Erythroblast (primary cell): Measurements from ENCODE around the gene SLC35F3.

Experiments
- GATA1 ChIP-seq: IDR thresholded peaks from 2 replicates; pipeline ENCODE4 v1.6.1; 2011; ENCODE audit warnings: low read depth, mild to moderate bottlenecking, control low read depth, low read length, moderate library complexity
- POLR2A ChIP-seq: IDR thresholded peaks from 2 replicates; pipeline ENCODE4 v1.6.1; 2011; ENCODE audit warnings: mild to moderate bottlenecking, low read length

GRCh38 chr1:233938476-233938875, 34.0 kb downstream of the SLC35F3 start:
- TF ChIP-seq POLR2A (no peak), GATA1 (no peak)
